Measurements from ENCODE around the gene UHRF1. TPM values are rescaled to one million over a fixed set of nuclear protein-coding genes. Genes with fewer than 3 reads are reported as not detected.

UHRF1 gene
- total RNA-seq, 1 experiment from 2014 or later: 109 TPM

DNA sequence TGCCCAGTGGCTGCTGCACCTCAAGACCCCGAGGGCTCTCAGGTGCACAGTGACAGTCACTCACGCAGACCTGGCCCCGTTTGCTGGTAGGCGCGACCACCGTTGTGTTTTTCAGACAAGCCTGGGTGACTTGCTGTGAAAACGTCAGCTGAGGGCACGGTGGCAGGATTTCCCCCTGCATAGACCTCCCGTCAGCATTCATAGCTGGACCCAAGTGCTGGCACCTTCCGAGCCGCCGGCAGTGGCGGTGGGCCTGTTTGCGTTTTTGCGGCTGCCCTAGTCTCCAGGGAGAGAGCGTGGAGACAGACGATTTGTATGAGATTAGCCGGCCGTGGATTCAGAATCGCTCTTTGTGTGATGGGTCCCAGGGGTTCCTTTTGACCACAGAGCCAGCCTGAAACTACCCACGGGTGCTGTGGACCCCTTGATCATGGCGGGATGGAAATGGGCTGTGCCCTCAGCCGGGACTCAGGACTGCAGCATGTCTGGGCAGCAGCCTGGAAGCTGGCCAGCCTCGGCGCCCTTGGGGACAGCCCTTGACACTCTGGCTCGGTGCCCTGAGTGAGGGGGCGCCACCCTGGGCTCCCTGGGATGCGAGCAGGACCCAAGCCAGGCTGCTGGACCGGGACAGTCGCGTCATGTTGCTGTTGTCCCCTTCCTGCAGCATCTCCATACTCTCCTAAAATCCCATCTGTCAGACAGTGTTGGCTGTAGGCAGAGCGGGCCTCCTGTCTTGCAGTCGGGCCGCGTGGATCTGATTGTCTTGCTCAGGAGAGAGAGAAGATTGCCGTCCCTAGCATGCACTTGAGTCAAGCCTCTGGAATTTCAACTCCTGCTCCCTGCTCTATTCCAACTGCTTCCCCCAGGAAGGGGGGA lies 68.2 kb downstream of the UHRF1 start:
- Histone ChIP-seq H3K4me3 (replicated peaks in 1 of 2; ENCODE audit: low read depth in 1 of 2, low read length in 2 of 2) (no peak overlapping the region), H3K27me3 (ENCODE audit: insufficient read depth, low read length) (no peaks in the 10 kb centered on the region), H2AFZ (ENCODE audit: low read depth, low read length, poor library complexity, severe bottlenecking) (no peak overlapping the region), H3K9me3 (ENCODE audit: control insufficient read depth in 1 of 2, insufficient read depth in 1 of 2, low read depth in 1 of 2, low read length in 2 of 2) (no peaks in the 10 kb centered on the region), H3K4me2 (ENCODE audit: low read length) (peak overlapping the region; percentile 62), H3K36me3 (ENCODE audit: control insufficient read depth in 1 of 2, insufficient read depth in 2 of 2, low read length in 2 of 2) (0 out of 4 replicates have a peak, but pooled peaks cover 0 to 2% of the 10 kb centered on the region in 2 experiments), H3K9me2 (ENCODE audit: insufficient read depth) (no peaks in the 10 kb centered on the region), H3K4me1 (ENCODE audit: control insufficient read depth in 1 of 2, insufficient read depth in 2 of 2, low read length in 2 of 2) (peaks cover 31 to 51% of the 10 kb centered on the region in 2 experiments), H3K27ac (ENCODE audit: low read depth, low read length) (0 out of 2 replicates have a peak overlapping the region, but pooled peaks have one; percentile 29), H3K9ac (ENCODE audit: low read length) (peak overlapping the region; percentile 32; the same call in 1 of the 2 replicates), H3K79me2 (ENCODE audit: insufficient read depth, low read length) (peaks cover 48% of the 10 kb centered on the region), H4K20me1 (ENCODE audit: insufficient read depth) (no peaks in the 10 kb centered on the region)
- BruUV-seq (replicated peaks): no TSS peak
- ATAC-seq (peak; percentile 50; the same call in 1 of the 2 replicates), DNase-seq (ENCODE audit: low read depth, low spot score) (no peak)
- ChIA-PET CTCF (no interaction called here), RAD21 (ENCODE audit: low non-redundant PET in 1 of 2, low total read pairs in 2 of 2, uncharacterized antibody in 2 of 2, unreplicated experiment in 2 of 2) (no interaction called here), POLR2A (no interaction called here)
- intact Hi-C loops (cut with micrococcal nuclease): loop anchor here (10.0 kb wide), 1 partner anchor 253 kb away; the partner anchor contains the start of gene DPP9
- no peak for TF ChIP-seq EGR1 (IDR thresholded peaks at IDR 0.05; ENCODE audit: low read depth)
- no peak for TF ChIP-seq SRF (IDR thresholded peaks at IDR 0.05; ENCODE audit: low read depth)
- TF ChIP-seq CEBPB (IDR thresholded peaks at IDR 0.05; ENCODE audit: low read depth): no peak
- no peak for TF ChIP-seq EZH2 (IDR thresholded peaks at IDR 0.05)
- TF ChIP-seq RAD21 (IDR thresholded peaks at IDR 0.05; ENCODE audit: low read depth): no peak
- TF ChIP-seq EZH2phosphoT487 (IDR thresholded peaks at IDR 0.05; ENCODE audit: borderline replicate concordance): no peak
- no peak for TF ChIP-seq POLR2A (IDR thresholded peaks at IDR 0.05; ENCODE audit: borderline replicate concordance, extremely low read depth, insufficient read depth, insufficient read length)
- TF ChIP-seq, protein P1, sequence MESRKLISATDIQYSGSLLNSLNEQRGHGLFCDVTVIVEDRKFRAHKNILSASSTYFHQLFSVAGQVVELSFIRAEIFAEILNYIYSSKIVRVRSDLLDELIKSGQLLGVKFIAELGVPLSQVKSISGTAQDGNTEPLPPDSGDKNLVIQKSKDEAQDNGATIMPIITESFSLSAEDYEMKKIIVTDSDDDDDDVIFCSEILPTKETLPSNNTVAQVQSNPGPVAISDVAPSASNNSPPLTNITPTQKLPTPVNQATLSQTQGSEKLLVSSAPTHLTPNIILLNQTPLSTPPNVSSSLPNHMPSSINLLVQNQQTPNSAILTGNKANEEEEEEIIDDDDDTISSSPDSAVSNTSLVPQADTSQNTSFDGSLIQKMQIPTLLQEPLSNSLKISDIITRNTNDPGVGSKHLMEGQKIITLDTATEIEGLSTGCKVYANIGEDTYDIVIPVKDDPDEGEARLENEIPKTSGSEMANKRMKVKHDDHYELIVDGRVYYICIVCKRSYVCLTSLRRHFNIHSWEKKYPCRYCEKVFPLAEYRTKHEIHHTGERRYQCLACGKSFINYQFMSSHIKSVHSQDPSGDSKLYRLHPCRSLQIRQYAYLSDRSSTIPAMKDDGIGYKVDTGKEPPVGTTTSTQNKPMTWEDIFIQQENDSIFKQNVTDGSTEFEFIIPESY (IDR thresholded peaks at IDR 0.05; ENCODE audit: extremely low read depth, insufficient replicate concordance, low read length): no peak
- TF ChIP-seq FOSL1 (IDR thresholded peaks at IDR 0.05; ENCODE audit: low read depth): no peak
- TF ChIP-seq TCF7L2 (IDR thresholded peaks at IDR 0.05; ENCODE audit: borderline replicate concordance, extremely low read depth, insufficient read depth, insufficient read length): no peak
- TF ChIP-seq ZNF274 (IDR thresholded peaks at IDR 0.05; ENCODE audit: low read depth, low read length): no peak
- TF ChIP-seq POLR2AphosphoS5 (IDR thresholded peaks at IDR 0.05; ENCODE audit: low read depth, low read length): no peak
- TF ChIP-seq, protein P2, sequence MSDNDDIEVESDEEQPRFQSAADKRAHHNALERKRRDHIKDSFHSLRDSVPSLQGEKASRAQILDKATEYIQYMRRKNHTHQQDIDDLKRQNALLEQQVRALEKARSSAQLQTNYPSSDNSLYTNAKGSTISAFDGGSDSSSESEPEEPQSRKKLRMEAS (IDR thresholded peaks at IDR 0.05): no peak
- no peak for TF ChIP-seq SP1 (IDR thresholded peaks at IDR 0.05; ENCODE audit: low read depth)
- TF ChIP-seq, protein P3, sequence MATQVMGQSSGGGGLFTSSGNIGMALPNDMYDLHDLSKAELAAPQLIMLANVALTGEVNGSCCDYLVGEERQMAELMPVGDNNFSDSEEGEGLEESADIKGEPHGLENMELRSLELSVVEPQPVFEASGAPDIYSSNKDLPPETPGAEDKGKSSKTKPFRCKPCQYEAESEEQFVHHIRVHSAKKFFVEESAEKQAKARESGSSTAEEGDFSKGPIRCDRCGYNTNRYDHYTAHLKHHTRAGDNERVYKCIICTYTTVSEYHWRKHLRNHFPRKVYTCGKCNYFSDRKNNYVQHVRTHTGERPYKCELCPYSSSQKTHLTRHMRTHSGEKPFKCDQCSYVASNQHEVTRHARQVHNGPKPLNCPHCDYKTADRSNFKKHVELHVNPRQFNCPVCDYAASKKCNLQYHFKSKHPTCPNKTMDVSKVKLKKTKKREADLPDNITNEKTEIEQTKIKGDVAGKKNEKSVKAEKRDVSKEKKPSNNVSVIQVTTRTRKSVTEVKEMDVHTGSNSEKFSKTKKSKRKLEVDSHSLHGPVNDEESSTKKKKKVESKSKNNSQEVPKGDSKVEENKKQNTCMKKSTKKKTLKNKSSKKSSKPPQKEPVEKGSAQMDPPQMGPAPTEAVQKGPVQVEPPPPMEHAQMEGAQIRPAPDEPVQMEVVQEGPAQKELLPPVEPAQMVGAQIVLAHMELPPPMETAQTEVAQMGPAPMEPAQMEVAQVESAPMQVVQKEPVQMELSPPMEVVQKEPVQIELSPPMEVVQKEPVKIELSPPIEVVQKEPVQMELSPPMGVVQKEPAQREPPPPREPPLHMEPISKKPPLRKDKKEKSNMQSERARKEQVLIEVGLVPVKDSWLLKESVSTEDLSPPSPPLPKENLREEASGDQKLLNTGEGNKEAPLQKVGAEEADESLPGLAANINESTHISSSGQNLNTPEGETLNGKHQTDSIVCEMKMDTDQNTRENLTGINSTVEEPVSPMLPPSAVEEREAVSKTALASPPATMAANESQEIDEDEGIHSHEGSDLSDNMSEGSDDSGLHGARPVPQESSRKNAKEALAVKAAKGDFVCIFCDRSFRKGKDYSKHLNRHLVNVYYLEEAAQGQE (IDR thresholded peaks at IDR 0.05; ENCODE audit: low read depth): no peak
- TF ChIP-seq, protein P4, sequence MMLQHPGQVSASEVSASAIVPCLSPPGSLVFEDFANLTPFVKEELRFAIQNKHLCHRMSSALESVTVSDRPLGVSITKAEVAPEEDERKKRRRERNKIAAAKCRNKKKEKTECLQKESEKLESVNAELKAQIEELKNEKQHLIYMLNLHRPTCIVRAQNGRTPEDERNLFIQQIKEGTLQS (IDR thresholded peaks at IDR 0.05): no peak
